Keratinocyte (primary cell): ENCODE measurements around the gene GLI3.

Experiments used
- CTCF ChIP-seq, 3 experiments: IDR thresholded peaks in 1 of 3; conservative IDR thresholded peaks in 1 of 3; optimal IDR thresholded peaks in 1 of 3; 2 replicates in 2 of 3; 3 replicates in 1 of 3; pipeline versions ENCODE3 to v1.5.1; 2011; ENCODE audit warnings: low read length in 3 of 3, mild to moderate bottlenecking in 3 of 3, moderate library complexity in 2 of 3, control low read depth in 1 of 3, inconsistent platforms in 1 of 3; ENCODE audit not compliant: insufficient read depth in 2 of 3; ENCODE audit errors: extremely low read depth in 1 of 3
- EZH2 ChIP-seq: IDR thresholded peaks from one replicate; pipeline ENCODE4 v1.6.1; 2012; ENCODE audit warnings: inconsistent platforms, mild to moderate bottlenecking, low read length, moderate library complexity

DNA sequence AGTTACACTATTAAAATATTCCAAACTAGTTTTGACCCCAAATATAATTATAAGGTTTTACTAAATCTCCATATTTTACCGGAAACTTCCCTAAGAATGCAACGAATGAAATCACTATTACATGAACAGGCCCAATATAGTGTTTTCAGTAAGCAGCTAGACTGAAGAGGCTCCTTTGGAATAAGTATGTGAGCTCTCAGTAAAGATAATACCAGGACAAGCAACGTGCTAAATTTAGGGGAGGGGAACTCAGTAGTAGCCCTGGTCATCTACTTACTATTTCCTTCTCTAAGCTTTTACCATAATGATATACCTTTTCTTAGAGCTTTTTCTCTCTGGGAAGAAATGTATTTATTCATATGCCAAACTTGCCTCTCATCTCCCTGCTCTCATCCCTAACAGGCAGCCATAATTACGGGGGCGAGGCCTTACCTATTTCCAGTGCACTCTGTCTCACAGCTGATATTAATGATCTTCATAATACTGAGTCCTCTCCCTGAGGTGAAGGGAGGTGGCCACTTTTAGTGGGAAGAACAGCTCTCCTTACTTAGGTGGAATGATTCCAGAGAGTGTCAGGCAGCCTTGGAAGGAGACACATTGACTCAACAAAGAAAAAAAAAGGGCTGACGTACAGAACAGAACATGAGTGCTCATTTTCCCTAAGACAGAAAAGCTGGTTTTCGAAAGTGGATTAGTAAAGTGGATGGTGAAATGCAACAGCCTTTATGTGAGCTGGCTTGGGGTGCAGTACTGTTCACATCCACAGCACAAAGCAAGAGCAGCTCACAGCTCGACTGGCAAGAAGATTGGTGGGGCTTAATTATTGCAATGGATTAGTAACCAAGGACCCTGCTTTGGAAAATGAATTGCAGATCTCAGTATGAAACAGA, 165.4 kb downstream of the GLI3 start:
- peak; percentile 18 to 61 (median 60) for TF ChIP-seq CTCF (optimal IDR thresholded peaks at IDR 0.05 in 1 of 3, IDR thresholded peaks at IDR 0.05 in 1 of 3, conservative IDR thresholded peaks at IDR 0.05 in 1 of 3; ENCODE audit: extremely low read depth in 1 of 3, insufficient read depth in 2 of 3, low read length in 3 of 3)
- no peak for TF ChIP-seq EZH2
